ENCODE results near the gene VWA3B. TPM values are rescaled to one million over a fixed set of nuclear protein-coding genes. Genes with fewer than 3 reads are reported as not detected.

VWA3B gene
- total and polyA plus RNA-seq, 2 of the 4 experiments (the other 2 are of a cell fraction), result not detected

- 40% methylated on average over 1 of the region's 4 CpGs; no CpG with 5 or more reads in 1 of the 2 experiments for WGBS, 2 experiments (ENCODE audit: extremely low coverage in 2 of 2, insufficient read length in 1 of 2)
- Histone ChIP-seq H4K20me1 (ENCODE audit: insufficient read depth, low read length) (no peaks in the 10 kb centered on the region), H3K18ac (ENCODE audit: low read depth, low read length) (no peak overlapping the region), H3K9me1 (ENCODE audit: insufficient read depth, low read length) (no peaks in the 10 kb centered on the region), H4K8ac (ENCODE audit: low read depth in 2 of 2, low read length in 2 of 2) (no peak overlapping the region), H3K27me3 (ENCODE audit: control insufficient read depth, insufficient read depth, low read length) (peaks cover 8% of the 10 kb centered on the region), H3K56ac (ENCODE audit: extremely low read depth, insufficient read depth, low read length) (no peak overlapping the region), H2AK9ac (replicated peaks; ENCODE audit: low read depth, low read length, poor library complexity) (no peak overlapping the region), H3K23ac (ENCODE audit: low read depth, low read length) (no peak overlapping the region), H4K91ac (ENCODE audit: insufficient read depth, low read depth, low read length) (no peak overlapping the region), H2BK5ac (ENCODE audit: low read depth, low read length, poor library complexity, severe bottlenecking) (no peak overlapping the region), H3K79me1 (ENCODE audit: low read depth in 1 of 2, low read length in 2 of 2) (no peaks in the 10 kb centered on the region), H3K9me3 (ENCODE audit: control insufficient read depth, insufficient read depth, low read length) (no peaks in the 10 kb centered on the region), H2BK20ac (ENCODE audit: low read depth, low read length) (no peak overlapping the region), H2BK120ac (ENCODE audit: low read depth, low read length) (no peak overlapping the region), H3K36me3 (ENCODE audit: control insufficient read depth, insufficient read depth, low read length) (no peaks in the 10 kb centered on the region), H2BK15ac (ENCODE audit: low read depth, low read length) (no peak overlapping the region), H2AK5ac (ENCODE audit: low read depth, low read length) (no peak overlapping the region), H3K9ac (ENCODE audit: low read depth, low read length) (no peak overlapping the region), H3K4me3 (ENCODE audit: insufficient read depth, low read depth, low read length) (no peak overlapping the region), H3K4me2 (ENCODE audit: low read depth, low read length) (no peak overlapping the region), H2AFZ (replicated peaks; ENCODE audit: low read length, poor library complexity) (no peak overlapping the region), H4K5ac (ENCODE audit: low read depth, low read length) (no peak overlapping the region), H3K27ac (ENCODE audit: insufficient read depth, low read length) (no peak overlapping the region), H3K4ac (ENCODE audit: low read depth, low read length) (no peak overlapping the region), H3K14ac (replicated peaks; ENCODE audit: low read depth, low read length) (no peak overlapping the region), H3K4me1 (ENCODE audit: control insufficient read depth, insufficient read depth, low read length) (no peaks in the 10 kb centered on the region)
- CTCF ChIA-PET, result no interaction called here
- dilution Hi-C loops (cut with HindIII; ENCODE audit: low sequenced_read_pairs, unreplicated experiment), result no loop called here
- in situ Hi-C loops (cut with MboI; ENCODE audit: low sequenced_read_pairs), result no loop called here
- POLR2A ChIA-PET (ENCODE audit: unreplicated experiment), result no interaction called here
- DNase-seq (no peak), ATAC-seq (ENCODE audit: low read depth) (no peak)
- intact Hi-C loops (cut with micrococcal nuclease), result no loop called here
- no TSS peak for BruUV-seq (replicated peaks)
- TF ChIP-seq MAFK (IDR thresholded peaks at IDR 0.05; ENCODE audit: low read depth, low read length), result no peak
Measured at GRCh38 chr2:98310010-98310409, 223.0 kb downstream of the VWA3B start.

Measured in IMR-90 (cell line).